DND-41 (cell line): ENCODE data around the gene SCLY.

Experiments used
- ATAC-seq: fragments of 200-7000 bp; cut with Tn5 transposase; 3 replicates; pipeline ENCODE4 v1.9.1; 2021; ENCODE audit warnings: low read depth; ENCODE audit not compliant: insufficient read depth
- DNase-seq: peaks from one replicate; pipeline ENCODE4 v3.0.0-alpha.2; 2020
- H2AFZ ChIP-seq: 2 replicates; pipeline ENCODE4 v1.6.0; 2012; ENCODE audit warnings: low read depth, low read length
- H3K27ac ChIP-seq: 2 replicates; pipeline ENCODE4 v1.5.1; 2012; ENCODE audit warnings: low read length, inconsistent platforms
- H3K27me3 ChIP-seq: fragments of 200-600 bp; sonication (generic); 2 replicates; pipeline ENCODE4 v1.6.0; 2012; ENCODE audit warnings: low read length, mild to moderate bottlenecking, inconsistent platforms; ENCODE audit not compliant: insufficient read depth, poor library complexity
- H3K36me3 ChIP-seq: 2 replicates; pipeline ENCODE4 v1.5.1; 2012; ENCODE audit warnings: low read length, inconsistent platforms; ENCODE audit not compliant: insufficient read depth
- H3K4me1 ChIP-seq: 2 replicates; pipeline ENCODE4 v1.5.1; 2012; ENCODE audit warnings: mild to moderate bottlenecking, low read length; ENCODE audit not compliant: insufficient read depth
- H3K4me2 ChIP-seq: 2 replicates; pipeline ENCODE4 v1.6.0; 2012; ENCODE audit warnings: mild to moderate bottlenecking, moderate library complexity, low read length, inconsistent platforms; ENCODE audit not compliant: insufficient read depth
- H3K4me3 ChIP-seq, 2 experiments: fragments of 200-600 bp in 1 of 2; shearing (Covaris generic) in 1 of 2; 2 replicates each; pipeline ENCODE4 v1.5.1; 2012 to 2016; ENCODE audit warnings: inconsistent platforms in 2 of 2, low read length in 2 of 2, mild to moderate bottlenecking in 2 of 2, low read depth in 1 of 2, moderate library complexity in 1 of 2
- H3K79me2 ChIP-seq: 2 replicates; pipeline ENCODE4 v1.6.0; 2012; ENCODE audit warnings: low read length, inconsistent platforms; ENCODE audit not compliant: insufficient read depth
- H3K9ac ChIP-seq: 2 replicates; pipeline ENCODE4 v1.6.0; 2012; ENCODE audit warnings: low read depth, mild to moderate bottlenecking, inconsistent platforms, low read length, moderate library complexity
- H3K9me3 ChIP-seq: 2 replicates; pipeline ENCODE4 v1.5.1; 2012; ENCODE audit warnings: low read length, moderate library complexity, mild to moderate bottlenecking, inconsistent platforms; ENCODE audit not compliant: insufficient read depth, severe bottlenecking
- H4K20me1 ChIP-seq: 2 replicates; pipeline ENCODE4 v1.6.0; 2012; ENCODE audit warnings: low read length; ENCODE audit not compliant: insufficient read depth
- EZH2 ChIP-seq: IDR thresholded peaks from 3 replicates; pipeline ENCODE4 v1.6.1; 2012; ENCODE audit warnings: borderline replicate concordance, low read depth, mild to moderate bottlenecking, moderate library complexity, low read length, inconsistent platforms; ENCODE audit not compliant: severe bottlenecking
- TF ChIP-seq, protein P1 (sequence below): IDR thresholded peaks from 2 replicates; pipeline ENCODE4 v1.5.1; 2012; ENCODE audit warnings: borderline replicate concordance, low read length, moderate library complexity, mild to moderate bottlenecking; ENCODE audit not compliant: poor library complexity, severe bottlenecking; ENCODE audit errors: extremely low read depth

The SCLY gene

GRCh38 chr2:238091436-238092060, 30.7 kb downstream of the SCLY start:
- H3K27me3 ChIP-seq = no peaks in the 10 kb centered on the region
- H3K79me2 ChIP-seq = no peaks in the 10 kb centered on the region
- ATAC-seq (no peak), DNase-seq (no peak)
- H3K4me3 ChIP-seq = no peak overlapping the region
- H2AFZ ChIP-seq = no peak overlapping the region
- H3K9me3 ChIP-seq = no peaks in the 10 kb centered on the region
- TF ChIP-seq, protein P1, sequence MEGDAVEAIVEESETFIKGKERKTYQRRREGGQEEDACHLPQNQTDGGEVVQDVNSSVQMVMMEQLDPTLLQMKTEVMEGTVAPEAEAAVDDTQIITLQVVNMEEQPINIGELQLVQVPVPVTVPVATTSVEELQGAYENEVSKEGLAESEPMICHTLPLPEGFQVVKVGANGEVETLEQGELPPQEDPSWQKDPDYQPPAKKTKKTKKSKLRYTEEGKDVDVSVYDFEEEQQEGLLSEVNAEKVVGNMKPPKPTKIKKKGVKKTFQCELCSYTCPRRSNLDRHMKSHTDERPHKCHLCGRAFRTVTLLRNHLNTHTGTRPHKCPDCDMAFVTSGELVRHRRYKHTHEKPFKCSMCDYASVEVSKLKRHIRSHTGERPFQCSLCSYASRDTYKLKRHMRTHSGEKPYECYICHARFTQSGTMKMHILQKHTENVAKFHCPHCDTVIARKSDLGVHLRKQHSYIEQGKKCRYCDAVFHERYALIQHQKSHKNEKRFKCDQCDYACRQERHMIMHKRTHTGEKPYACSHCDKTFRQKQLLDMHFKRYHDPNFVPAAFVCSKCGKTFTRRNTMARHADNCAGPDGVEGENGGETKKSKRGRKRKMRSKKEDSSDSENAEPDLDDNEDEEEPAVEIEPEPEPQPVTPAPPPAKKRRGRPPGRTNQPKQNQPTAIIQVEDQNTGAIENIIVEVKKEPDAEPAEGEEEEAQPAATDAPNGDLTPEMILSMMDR = no peak
- no peak for TF ChIP-seq EZH2
- no peak overlapping the region for H3K9ac ChIP-seq
- H3K4me2 ChIP-seq = no peak overlapping the region
- peaks cover 43% of the 10 kb centered on the region for H3K36me3 ChIP-seq
- no peaks in the 10 kb centered on the region for H3K4me1 ChIP-seq
- H4K20me1 ChIP-seq = no peaks in the 10 kb centered on the region
- no peak overlapping the region for H3K27ac ChIP-seq

DNA sequence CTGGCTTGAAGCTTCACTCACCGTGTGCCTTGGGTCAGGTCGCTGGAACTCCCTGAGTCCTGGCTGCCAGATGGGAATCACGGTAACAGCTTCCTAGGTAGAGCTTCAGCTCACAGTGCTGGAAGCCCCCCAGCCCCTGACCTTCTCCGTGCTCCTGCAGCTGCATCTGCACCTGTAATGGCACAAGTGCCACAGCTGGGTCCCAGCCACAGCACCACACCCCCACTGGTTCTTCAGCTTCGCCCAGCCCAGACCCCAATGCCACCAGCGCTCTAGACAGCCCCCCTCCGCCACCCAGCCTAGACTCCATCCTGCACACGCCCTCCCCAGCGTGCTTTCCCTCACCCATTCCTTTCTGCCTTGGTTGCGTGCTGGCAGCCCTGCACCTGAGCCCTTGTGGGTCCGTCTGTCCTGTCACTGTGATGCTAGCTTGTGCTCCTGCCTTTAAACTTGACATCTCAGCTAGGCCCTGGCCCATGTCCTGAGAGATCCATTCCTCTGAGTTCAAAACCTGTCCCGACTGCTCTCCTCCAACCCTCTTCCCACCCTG, 31.8 kb downstream of the SCLY start:
- peak; percentile 23; the same call in 1 of the 3 replicates for ATAC-seq

GRCh38 chr2:238093181-238094140, 32.7 kb downstream of the SCLY start:
- Histone ChIP-seq H3K79me2 (no peaks in the 10 kb centered on the region), H3K36me3 (peaks cover 44% of the 10 kb centered on the region), H3K4me1 (no peaks in the 10 kb centered on the region), H3K9ac (no peak overlapping the region), H3K27me3 (no peaks in the 10 kb centered on the region), H3K27ac (no peak overlapping the region), H3K4me2 (no peak overlapping the region), H3K9me3 (no peaks in the 10 kb centered on the region), H3K4me3 (no peak overlapping the region), H4K20me1 (peaks cover 10% of the 10 kb centered on the region), H2AFZ (no peak overlapping the region)
- no peak for ATAC-seq
- DNase-seq = no peak
- TF ChIP-seq, protein P1 = no peak
- TF ChIP-seq EZH2 = no peak

More for the DNA sequence above, 31.8 kb downstream of the SCLY start:
- no peak overlapping the region for H3K27ac ChIP-seq
- no peaks in the 10 kb centered on the region for H3K4me1 ChIP-seq
- H3K4me3 ChIP-seq = no peak overlapping the region
- H3K9me3 ChIP-seq = no peaks in the 10 kb centered on the region
- no peak for DNase-seq
- no peak overlapping the region for H3K9ac ChIP-seq
- H3K4me2 ChIP-seq = no peak overlapping the region
- no peaks in the 10 kb centered on the region for H3K79me2 ChIP-seq
- no peaks in the 10 kb centered on the region for H3K27me3 ChIP-seq
- peaks cover 40% of the 10 kb centered on the region for H3K36me3 ChIP-seq
- H2AFZ ChIP-seq = no peak overlapping the region
- H4K20me1 ChIP-seq = peaks cover 5% of the 10 kb centered on the region; the same call in 1 of the 2 replicates
- TF ChIP-seq, protein P1 = no peak
- TF ChIP-seq EZH2 = no peak
